ENCODE results near the gene RNF167.

RNF167 gene

GRCh38 chr17:4958102-4958501 lies 18.0 kb downstream of the RNF167 start:
- DNase-seq = no peak

GRCh38 chr17:4959261-4959965 lies 19.3 kb downstream of the RNF167 start:
- no peak for DNase-seq

- DNase-seq = no peak
These were observed 20.3 kb downstream of the RNF167 start for GRCh38 chr17:4960279-4960922.

GRCh38 chr17:4965311-4965986 lies 25.4 kb downstream of the RNF167 start:
- DNase-seq = no peak

GRCh38 chr17:4966844-4967538 lies 26.9 kb downstream of the RNF167 start:
- DNase-seq = peak; percentile 95

- DNase-seq = peak; percentile 90
These were observed 27.7 kb downstream of the RNF167 start, which contains the start of gene SPAG7 for GRCh38 chr17:4967539-4968485. Gene SPAG7 (minus strand): TSS chr17:4967817. CDS start chr17:4967804, 13 bp downstream.

GRCh38 chr17:4968486-4969046 lies 28.5 kb downstream of the RNF167 start:
- DNase-seq = peak; percentile 11

- no peak for DNase-seq
These were observed 29.0 kb downstream of the RNF167 start for GRCh38 chr17:4969047-4969550.

- DNase-seq = peak; percentile 7
These were observed 29.6 kb downstream of the RNF167 start for GRCh38 chr17:4969551-4970173.

- no peak for DNase-seq
These were observed 30.2 kb downstream of the RNF167 start for GRCh38 chr17:4970273-4970672.

GRCh38 chr17:4971826-4972225 lies 31.8 kb downstream of the RNF167 start:
- DNase-seq = no peak

GRCh38 chr17:4972322-4972721 lies 32.3 kb downstream of the RNF167 start:
- DNase-seq = no peak

- no peak for DNase-seq
These were observed 32.7 kb downstream of the RNF167 start for GRCh38 chr17:4972752-4973151.

GRCh38 chr17:4973256-4974114 lies 33.4 kb downstream of the RNF167 start:
- no peak for DNase-seq

- DNase-seq = no peak
These were observed 34.1 kb downstream of the RNF167 start for GRCh38 chr17:4974115-4974670.

GRCh38 chr17:4978726-4979125 lies 38.7 kb downstream of the RNF167 start:
- no peak for DNase-seq

GRCh38 chr17:4980644-4981216 lies 40.7 kb downstream of the RNF167 start:
- DNase-seq = no peak

- DNase-seq = no peak
These were observed 42.2 kb downstream of the RNF167 start for GRCh38 chr17:4982305-4982704.

GRCh38 chr17:4986403-4986802 lies 46.3 kb downstream of the RNF167 start:
- DNase-seq = peak; percentile 12

All from NCI-H510A (cell line).